GM23338 (cell line): ENCODE measurements around the gene CDK14. TPM values are rescaled to one million over a fixed set of nuclear protein-coding genes. Genes with fewer than 3 reads are reported as not detected.

Experiments used
- ATAC-seq: fragments of 200-7000 bp; cut with Tn5 transposase; 3 replicates; pipeline ENCODE4 v1.9.1; 2020
- DNase-seq: peaks from one replicate; pipeline ENCODE4 v3.0.0-alpha.2; 2015; ENCODE audit warnings: low spot score
- H2AFZ ChIP-seq: fragments of 200-600 bp; sonication (generic); 2 replicates; pipeline ENCODE4 v1.8.0; 2016; ENCODE audit warnings: antibody characterized with exemption, mild to moderate bottlenecking, moderate library complexity
- H3F3A ChIP-seq: fragments of 200-600 bp; sonication (generic); replicated peaks from 2 replicates; pipeline ENCODE4 v1.8.0; 2017; ENCODE audit warnings: antibody characterized with exemption, mixed run types, low read depth
- H3K27ac ChIP-seq: fragments of 200-600 bp; sonication (generic); 2 replicates; pipeline ENCODE4 v1.6.1; 2016; ENCODE audit warnings: low read depth
- H3K27me3 ChIP-seq: fragments of 200-600 bp; sonication (generic); 2 replicates; pipeline ENCODE4 v1.8.0; 2016; ENCODE audit warnings: mild to moderate bottlenecking, mixed run types, moderate library complexity; ENCODE audit not compliant: insufficient read depth
- H3K36me3 ChIP-seq: fragments of 200-600 bp; sonication (generic); 2 replicates; pipeline ENCODE4 v1.8.0; 2016; ENCODE audit warnings: mild to moderate bottlenecking; ENCODE audit not compliant: insufficient read depth
- H3K4me1 ChIP-seq: fragments of 200-600 bp; sonication (generic); 2 replicates; pipeline ENCODE4 v1.8.0; 2016; ENCODE audit warnings: mild to moderate bottlenecking, moderate library complexity; ENCODE audit not compliant: insufficient read depth
- H3K4me2 ChIP-seq: fragments of 200-600 bp; sonication (generic); 2 replicates; pipeline ENCODE4 v1.7.1; 2017; ENCODE audit warnings: mixed run types
- H3K4me3 ChIP-seq: fragments of 200-600 bp; sonication (generic); 2 replicates; pipeline ENCODE4 v1.6.1; 2016; ENCODE audit warnings: mixed run types
- H3K79me2 ChIP-seq: fragments of 200-600 bp; sonication (generic); replicated peaks from 2 replicates; pipeline ENCODE4 v1.8.0; 2017; ENCODE audit warnings: mild to moderate bottlenecking; ENCODE audit not compliant: insufficient read depth
- H3K9me2 ChIP-seq: fragments of 200-600 bp; sonication (generic); 2 replicates; pipeline ENCODE4 v1.8.0; 2017; ENCODE audit not compliant: insufficient read depth
- H4K20me1 ChIP-seq: fragments of 200-600 bp; sonication (generic); replicated peaks from 2 replicates; pipeline ENCODE4 v1.8.0; 2017; ENCODE audit warnings: mild to moderate bottlenecking; ENCODE audit not compliant: insufficient read depth
- H3K27ac Mint-ChIP-seq: 2 replicates; pipeline ENCODE4 v1.8.0; 2020; ENCODE audit warnings: inconsistent platforms, mild to moderate bottlenecking, moderate library complexity, mixed read lengths
- H3K27me3 Mint-ChIP-seq: 3 replicates; pipeline ENCODE4 v1.8.0; 2022; ENCODE audit warnings: low read depth, mild to moderate bottlenecking, moderate library complexity, mixed read lengths, inconsistent platforms; ENCODE audit not compliant: insufficient read depth, poor library complexity
- H3K36me3 Mint-ChIP-seq: 3 replicates; pipeline ENCODE4 v1.8.0; 2021; ENCODE audit warnings: low read depth, mild to moderate bottlenecking, inconsistent platforms, moderate library complexity, mixed read lengths
- H3K4me1 Mint-ChIP-seq: 3 replicates; pipeline ENCODE4 v1.8.0; 2020; ENCODE audit warnings: mild to moderate bottlenecking, inconsistent platforms, mixed read lengths
- H3K4me3 Mint-ChIP-seq: 3 replicates; pipeline ENCODE4 v1.8.0; 2021; ENCODE audit warnings: moderate library complexity, mild to moderate bottlenecking, inconsistent platforms, mixed read lengths
- H3K9me3 Mint-ChIP-seq: 3 replicates; pipeline ENCODE4 v1.8.0; 2020; ENCODE audit warnings: moderate library complexity, mild to moderate bottlenecking, inconsistent platforms, mixed read lengths
- CREB1 ChIP-seq: fragments of 250-450 bp; sonication (Bioruptor Pico); IDR thresholded peaks from 2 replicates; pipeline ENCODE4 v1.5.0; 2020; ENCODE audit warnings: low read depth, mild to moderate bottlenecking, moderate library complexity
- CTCF ChIP-seq, 2 experiments: fragments of 200-600 bp in 1 of 2; sonication (generic) in 1 of 2; conservative IDR thresholded peaks; 2 replicates each; pipeline versions ENCODE4 v1.5.1 to v1.6.1; 2016 to 2017; ENCODE audit warnings: antibody characterized with exemption in 2 of 2, low read depth in 2 of 2, mild to moderate bottlenecking in 2 of 2, moderate library complexity in 1 of 2
- ETS1 ChIP-seq: IDR thresholded peaks from 2 replicates; pipeline ENCODE4 v1.6.1; 2016; ENCODE audit warnings: antibody characterized with exemption
- JUNB ChIP-seq: IDR thresholded peaks from one replicate; pipeline ENCODE4 v1.6.1; 2016; ENCODE audit warnings: antibody characterized with exemption; ENCODE audit not compliant: unreplicated experiment
- NANOG ChIP-seq: IDR thresholded peaks from 2 replicates; pipeline ENCODE4 v1.6.1; 2016; ENCODE audit warnings: antibody characterized with exemption, borderline replicate concordance
- POLR2AphosphoS5 ChIP-seq: IDR thresholded peaks from 2 replicates; pipeline ENCODE4 v1.6.1; 2016; ENCODE audit warnings: antibody characterized with exemption, low read depth
- REST ChIP-seq: IDR thresholded peaks from one replicate; pipeline ENCODE4 v1.6.1; 2018; ENCODE audit warnings: antibody characterized with exemption; ENCODE audit not compliant: unreplicated experiment
- STAT1 ChIP-seq: IDR thresholded peaks from one replicate; pipeline ENCODE4 v1.6.1; 2016; ENCODE audit warnings: antibody characterized with exemption; ENCODE audit not compliant: unreplicated experiment
- ZNF331 ChIP-seq: fragments of 250-450 bp; sonication (Bioruptor Pico); IDR thresholded peaks from 2 replicates; pipeline ENCODE4 v1.5.0; 2020; ENCODE audit warnings: low read depth, mild to moderate bottlenecking, moderate library complexity
- ZNF462 ChIP-seq: fragments of 250-450 bp; sonication (Bioruptor Pico); IDR thresholded peaks from 2 replicates; pipeline ENCODE4 v1.5.0; 2020; ENCODE audit warnings: mild to moderate bottlenecking, moderate library complexity
- polyA plus RNA-seq: library from polyadenylated mRNA; unstranded; fragments of >200 nt; fragmentation: Nextera tagmentation; extraction: Ambion mirVana; gene quantifications from 2 replicates; pipeline ENCODE4 v1.2.1, GENCODE V29; 2016
- total RNA-seq: library from RNA; depleted of rRNA; stranded (reverse); fragments of >200 nt; shearing (Covaris generic); gene quantifications from 2 replicates; pipeline ENCODE4 v1.2.3, GENCODE V29; 2014

CDK14 gene
- total and polyA plus RNA-seq, 2 experiments from 2014 or later = 11.2 to 24.0 TPM

- TF ChIP-seq ZNF331 (CRISPR knock-in tag) = no peak
- no peak for TF ChIP-seq CTCF (conservative IDR thresholded peaks at IDR 0.05; ENCODE audit: low read depth in 2 of 2)
- no peak for TF ChIP-seq REST
- no peak for TF ChIP-seq POLR2AphosphoS5
- TF ChIP-seq STAT1 = no peak
- no peak for TF ChIP-seq ETS1
- TF ChIP-seq NANOG = no peak
- TF ChIP-seq CREB1 = no peak
These were observed 127.1 kb downstream of the CDK14 start (continued) for GRCh38 chr7:90723233-90723632.

GRCh38 chr7:90723866-90724265 is 127.7 kb downstream of the CDK14 start:
- peaks cover 32% of the 10 kb centered on the region for H3K4me1 Mint-ChIP-seq
- ATAC-seq = no peak
- H3K4me2 ChIP-seq = no peak overlapping the region
- no peak overlapping the region for H3K27ac Mint-ChIP-seq
- no peaks in the 10 kb centered on the region for H3K36me3 Mint-ChIP-seq
- no peaks in the 10 kb centered on the region for H3K27me3 Mint-ChIP-seq
- H3K4me3 Mint-ChIP-seq = no peak overlapping the region
- H3K79me2 ChIP-seq = peaks cover 3% of the 10 kb centered on the region; the same call in 1 of the 2 replicates
- no peaks in the 10 kb centered on the region for H3K9me3 Mint-ChIP-seq
- no peaks in the 10 kb centered on the region for H3F3A ChIP-seq
- no peak overlapping the region for H3K27ac ChIP-seq
- H3K27me3 ChIP-seq = no peaks in the 10 kb centered on the region
- H3K4me1 ChIP-seq = peaks cover 18% of the 10 kb centered on the region
- H3K36me3 ChIP-seq = no peaks in the 10 kb centered on the region
- no peak overlapping the region for H2AFZ ChIP-seq
- H3K4me3 ChIP-seq = no peak overlapping the region
- no peak for DNase-seq
- H3K9me2 ChIP-seq = no peaks in the 10 kb centered on the region
- no peaks in the 10 kb centered on the region for H4K20me1 ChIP-seq
- TF ChIP-seq REST (no peak), JUNB (no peak), ZNF462 (CRISPR knock-in tag) (no peak)
